Measurements from ENCODE around the gene CNTFR. TPM values are rescaled to one million over a fixed set of nuclear protein-coding genes. Genes with fewer than 3 reads are reported as not detected.

CNTFR gene
- total and polyA plus RNA-seq, 2 of the 8 experiments (the other 6 are each of a cell fraction or from before 2014, with no cell fraction given), result 1.2 to 4.2 TPM

DNA sequence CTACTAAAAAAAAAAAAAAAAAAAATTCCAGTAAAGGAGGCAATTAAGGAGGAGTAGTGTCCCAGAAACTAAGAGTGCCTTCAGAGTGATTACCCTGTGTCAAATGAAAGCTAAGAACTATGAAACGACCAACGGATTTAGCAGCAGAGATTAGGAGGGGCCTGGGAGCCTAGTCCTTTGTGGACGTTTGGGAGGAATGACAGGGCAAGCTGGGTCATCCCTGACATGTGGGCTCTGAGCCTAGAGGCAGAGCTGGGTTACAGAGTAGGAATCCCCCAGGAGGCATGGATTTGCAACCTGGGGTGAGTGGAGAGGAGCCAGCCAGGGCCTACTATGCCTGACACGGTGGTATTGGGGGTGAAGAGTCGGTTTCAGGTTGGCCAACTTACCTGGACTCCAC is 43.6 kb upstream of the CNTFR start:
- no peak for TF ChIP-seq HDAC2 (IDR thresholded peaks at IDR 0.05; ENCODE audit: borderline replicate concordance in 1 of 2, low read depth in 2 of 2, low read length in 2 of 2)
- no peak for TF ChIP-seq ASH2L (IDR thresholded peaks at IDR 0.05; ENCODE audit: low read length)
- TF ChIP-seq TEAD4 (IDR thresholded peaks at IDR 0.05; ENCODE audit: low read depth, low read length), result no peak
- no peak for TF ChIP-seq RAD21 (IDR thresholded peaks at IDR 0.05 in 1 of 2, conservative IDR thresholded peaks at IDR 0.05 in 1 of 2; ENCODE audit: low read depth in 2 of 2, low read length in 2 of 2)
- no peak for TF ChIP-seq HDAC6 (IDR thresholded peaks at IDR 0.05; ENCODE audit: low read depth, low read length)
- TF ChIP-seq BRCA1 (IDR thresholded peaks at IDR 0.05; ENCODE audit: low read depth, low read length), result no peak
- TF ChIP-seq, protein P1, sequence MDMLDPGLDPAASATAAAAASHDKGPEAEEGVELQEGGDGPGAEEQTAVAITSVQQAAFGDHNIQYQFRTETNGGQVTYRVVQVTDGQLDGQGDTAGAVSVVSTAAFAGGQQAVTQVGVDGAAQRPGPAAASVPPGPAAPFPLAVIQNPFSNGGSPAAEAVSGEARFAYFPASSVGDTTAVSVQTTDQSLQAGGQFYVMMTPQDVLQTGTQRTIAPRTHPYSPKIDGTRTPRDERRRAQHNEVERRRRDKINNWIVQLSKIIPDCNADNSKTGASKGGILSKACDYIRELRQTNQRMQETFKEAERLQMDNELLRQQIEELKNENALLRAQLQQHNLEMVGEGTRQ (IDR thresholded peaks at IDR 0.05; ENCODE audit: low read length), result no peak
- TF ChIP-seq TCF12 (IDR thresholded peaks at IDR 0.05; ENCODE audit: low read depth, low read length), result no peak
- TF ChIP-seq CREB1 (IDR thresholded peaks at IDR 0.05), result no peak
- TF ChIP-seq CTBP2 (IDR thresholded peaks at IDR 0.05; ENCODE audit: borderline replicate concordance, insufficient read depth, insufficient read length, low read length), result no peak
- TF ChIP-seq, protein P2, sequence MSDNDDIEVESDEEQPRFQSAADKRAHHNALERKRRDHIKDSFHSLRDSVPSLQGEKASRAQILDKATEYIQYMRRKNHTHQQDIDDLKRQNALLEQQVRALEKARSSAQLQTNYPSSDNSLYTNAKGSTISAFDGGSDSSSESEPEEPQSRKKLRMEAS (IDR thresholded peaks at IDR 0.05), result no peak
- TF ChIP-seq TAF7 (optimal IDR thresholded peaks at IDR 0.05; ENCODE audit: borderline replicate concordance, low read depth, low read length), result no peak
- no peak overlapping the region for H3K4me3 ChIP-seq (ENCODE audit: extremely low read depth in 1 of 4, insufficient read depth in 2 of 4, low read depth in 3 of 4, low read length in 4 of 4)
- no peak overlapping the region for H2AFZ ChIP-seq (ENCODE audit: low read length)
- H3K27ac ChIP-seq (ENCODE audit: low read depth, low read length), result no peak overlapping the region
- peaks cover 0 to 14% of the 10 kb centered on the region in 2 experiments for H4K20me1 ChIP-seq (replicated peaks in 1 of 2; ENCODE audit: control insufficient read depth in 1 of 2, insufficient read depth in 2 of 2, low read length in 2 of 2)
- no peaks in the 10 kb centered on the region for H3K9me3 ChIP-seq (ENCODE audit: insufficient read depth in 2 of 2, low read depth in 1 of 2, low read length in 1 of 2)
- CTCF ChIA-PET (ENCODE audit: partially characterized antibody), result interaction anchor here (0.6 to 18.5 kb wide), 21 partner anchors 8 to 1212 kb away, joined by 3 to 401 read pairs (median 7); partner anchors contain the start of genes CCL27, DCTN3, GALT and IL11RA
- no peak overlapping the region for H3K4me2 ChIP-seq (ENCODE audit: insufficient read depth in 1 of 2, low read depth in 2 of 2, low read length in 2 of 2)
- H3K4ac ChIP-seq (replicated peaks; ENCODE audit: insufficient read length, low read depth, low read length), result no peak overlapping the region
- no peak overlapping the region for H3K23ac ChIP-seq (ENCODE audit: insufficient read length)
- H3K14ac ChIP-seq (ENCODE audit: insufficient read length), result no peak overlapping the region
- H3K79me2 ChIP-seq (ENCODE audit: control insufficient read depth in 1 of 2, insufficient read depth in 2 of 2, low read length in 2 of 2), result peaks cover 0 to 11% of the 10 kb centered on the region in 2 experiments; a peak in 2 of 4 replicates
- H3K18ac ChIP-seq (ENCODE audit: extremely low read depth, low read length), result no peak overlapping the region
- no peak overlapping the region for H4K8ac ChIP-seq (ENCODE audit: extremely low read depth, insufficient read depth, low read length)
- FAIRE-seq, result no peak
- peaks cover 10% of the 10 kb centered on the region for H3K79me1 ChIP-seq (ENCODE audit: low read depth, low read length)
- H2BK5ac ChIP-seq (ENCODE audit: low read depth, low read length), result no peak overlapping the region
- no peak overlapping the region for H3K56ac ChIP-seq (replicated peaks; ENCODE audit: insufficient read length, low read depth, low read length)
- H3K23me2 ChIP-seq (ENCODE audit: low read depth, low read length), result peaks cover 18% of the 10 kb centered on the region
- H3K27me3 ChIP-seq (replicated peaks in 1 of 4; ENCODE audit: control insufficient read depth in 3 of 4, extremely low read depth in 1 of 4, insufficient read depth in 3 of 4, low read length in 3 of 4), result peaks cover 21 to 38% (median 34%) of the 10 kb centered on the region in 4 experiments
- no peak overlapping the region for H2AK5ac ChIP-seq (ENCODE audit: low read depth, low read length)
- no peak overlapping the region for H2BK15ac ChIP-seq (ENCODE audit: low read length)
- H2BK120ac ChIP-seq (replicated peaks; ENCODE audit: low read depth, low read length), result no peak overlapping the region
- no peak overlapping the region for H4K91ac ChIP-seq (replicated peaks; ENCODE audit: insufficient read length, low read length)
- no peak for DNase-seq (ENCODE audit: low read depth in 1 of 2, low spot score in 2 of 2)
- H2BK20ac ChIP-seq (ENCODE audit: low read length), result no peak overlapping the region
- 56% methylated on average over 5 of the region's 5 CpGs; no CpG with 5 or more reads in 1 of the 2 experiments for WGBS, 2 experiments (ENCODE audit: extremely low coverage in 1 of 2, insufficient coverage in 1 of 2, insufficient read length in 1 of 2, insufficient replicate concordance in 2 of 2, low coverage in 1 of 2, low lambda C conversion rate in 2 of 2, missing lambda C conversion rate in 1 of 2)
- no peak overlapping the region; a peak in 1 of 7 replicates for H3K9ac ChIP-seq (replicated peaks in 1 of 4; ENCODE audit: extremely low read depth in 1 of 4, low read depth in 3 of 4, low read length in 3 of 4)
- H3K36me3 ChIP-seq (ENCODE audit: control insufficient read depth in 2 of 4, insufficient read depth in 4 of 4, low read length in 3 of 4), result peaks cover 0 to 6% (median 2%) of the 10 kb centered on the region in 4 experiments; a peak in 3 of 8 replicates
- POLR2A ChIA-PET (ENCODE audit: partially characterized antibody), result interaction anchor here (2.3 to 11.3 kb wide), 2 partner anchors 19 to 21 kb away, joined by 17 to 127 read pairs; partner anchors contain the start of genes GALT, IL11RA and RPP25L
- H4K5ac ChIP-seq (ENCODE audit: insufficient read length, low read depth, low read length), result no peak overlapping the region
- no peak overlapping the region; the same call in none of the 2 replicates for H2BK12ac ChIP-seq (ENCODE audit: low read depth, low read length)
- peaks cover 3 to 13% (median 9%) of the 10 kb centered on the region in 4 experiments for H3K4me1 ChIP-seq (replicated peaks in 1 of 4; ENCODE audit: control insufficient read depth in 3 of 4, insufficient read depth in 4 of 4, low read length in 3 of 4)

Measured in H1 (cell line).